H1 (cell line): ENCODE results near the gene DPM3.

ENCODE experiments used
- CTCF ChIP-seq, 3 experiments: IDR thresholded peaks; 1 replicate in 2 of 3; 2 replicates in 1 of 3; pipeline versions ENCODE4 v1.5.1 to v1.6.1; 2011; ENCODE audit warnings: low read length in 3 of 3, mild to moderate bottlenecking in 3 of 3, inconsistent platforms in 2 of 3, low read depth in 1 of 3, moderate library complexity in 1 of 3; ENCODE audit not compliant: insufficient read depth in 1 of 3; ENCODE audit errors: control extremely low read depth in 1 of 3
- EP300 ChIP-seq, 2 experiments: IDR thresholded peaks; 1 replicate in 1 of 2; 2 replicates in 1 of 2; pipeline ENCODE4 v1.6.1; 2011 to 2012; ENCODE audit warnings: low read depth in 2 of 2, low read length in 2 of 2, mild to moderate bottlenecking in 2 of 2, borderline replicate concordance in 1 of 2, inconsistent platforms in 1 of 2, moderate library complexity in 1 of 2
- NRF1 ChIP-seq: IDR thresholded peaks from 2 replicates; pipeline ENCODE4 v1.6.1; 2011; ENCODE audit warnings: mild to moderate bottlenecking, low read depth, low read length, improper control_type of control experiment
- POLR2AphosphoS5 ChIP-seq: IDR thresholded peaks from 2 replicates; pipeline ENCODE4 v1.6.1; 2011; ENCODE audit warnings: low read depth, low read length
- RAD21 ChIP-seq, 2 experiments: IDR thresholded peaks in 1 of 2; conservative IDR thresholded peaks in 1 of 2; 2 replicates each; pipeline ENCODE4 v1.6.1; 2011; ENCODE audit warnings: low read depth in 2 of 2, low read length in 2 of 2, improper control_type of control experiment in 1 of 2, inconsistent platforms in 1 of 2, mild to moderate bottlenecking in 1 of 2, moderate library complexity in 1 of 2
- SUZ12 ChIP-seq: fragments of 200-600 bp; sonication (generic); IDR thresholded peaks from 2 replicates; pipeline ENCODE4 v1.6.1; 2012; ENCODE audit warnings: mild to moderate bottlenecking, inconsistent platforms, low read length, moderate library complexity, mixed read lengths
- TBP ChIP-seq: IDR thresholded peaks from 2 replicates; pipeline ENCODE4 v1.6.1; 2011; ENCODE audit warnings: low read depth, low read length, improper control_type of control experiment
- TEAD4 ChIP-seq: IDR thresholded peaks from 2 replicates; pipeline ENCODE4 v1.6.1; 2012; ENCODE audit warnings: low read depth, low read length, inconsistent platforms, mixed read lengths

- TF ChIP-seq EP300 (IDR thresholded peaks at IDR 0.05; ENCODE audit: borderline replicate concordance in 1 of 2, low read depth in 2 of 2, low read length in 2 of 2) (no peak), CTCF (IDR thresholded peaks at IDR 0.05; ENCODE audit: control extremely low read depth in 1 of 3, insufficient read depth in 1 of 3, low read depth in 1 of 3, low read length in 3 of 3) (no peak), NRF1 (no peak), SUZ12 (no peak), RAD21 (IDR thresholded peaks at IDR 0.05 in 1 of 2, conservative IDR thresholded peaks at IDR 0.05 in 1 of 2; ENCODE audit: low read depth in 2 of 2, low read length in 2 of 2) (no peak), TEAD4 (no peak), POLR2AphosphoS5 (no peak), TBP (no peak)
Measured at GRCh38 chr1:155186067-155186793, 45.9 kb upstream of the DPM3 start.
